K562 (cell line): ENCODE results near the gene HMCN1. TPM values are rescaled to one million over a fixed set of nuclear protein-coding genes. Genes with fewer than 3 reads are reported as not detected.
A peak's percentile ranks its signal among the peaks of the same experiment; 100 is the strongest.

ENCODE experiments used
- ATAC-seq: fragments of 200-7000 bp; cut with Tn5 transposase; 3 replicates; pipeline ENCODE4 v1.9.1; 2020; ENCODE audit warnings: moderate library complexity
- BruUV-seq: library from RNA; stranded (reverse); fragments of 400-500 nt; replicated peaks from 2 replicates; lab custom pipeline; 2021; lab: Mats Ljungman, UMichigan
- CTCF ChIA-PET: fragments of 300-600 bp; formaldehyde crosslinking; extraction: SDS; loops from one replicate; lab custom pipeline; 2021; ENCODE audit warnings: low intra/inter-chr PET ratio; lab: Yijun Ruan, JAX
- POLR2A ChIA-PET: fragments of 300-600, 350-650 bp; sonication (Branson Sonifier 250); formaldehyde crosslinking; extraction: SDS; loops from one replicate; lab custom pipeline; 2021; ENCODE audit warnings: antibody characterized with exemption, inconsistent platforms; lab: Yijun Ruan, JAX
- DNase-seq, 4 experiments: peaks; one replicate each; pipeline versions ENCODE4 v3.0.0 to v3.0.0-alpha.2; 2011 to 2018; ENCODE audit warnings: low spot score in 3 of 4, mixed read lengths in 3 of 4; ENCODE audit errors: extremely low read depth in 1 of 4
- FAIRE-seq: peaks from 2 replicates; lab custom pipeline; 2011; peaks lifted over from hg19 to GRCh38; lab: Jason Lieb, UNC
- H2AFZ ChIP-seq: 2 replicates; pipeline ENCODE4 v1.6.0; 2011; ENCODE audit warnings: low read depth, low read length, control low read depth, inconsistent platforms
- H3K27ac ChIP-seq: fragments of 200-600 bp; 3 replicates; pipeline ENCODE4 v1.8.0; 2011; ENCODE audit warnings: low read depth, mild to moderate bottlenecking, control low read depth, inconsistent platforms, low read length, moderate library complexity, mixed read lengths; ENCODE audit errors: extremely low read depth
- H3K27me3 ChIP-seq, 2 experiments: fragments of 300-600 bp in 1 of 2; 2 replicates in 1 of 2; 3 replicates in 1 of 2; pipeline versions ENCODE4 v1.6.0 to v1.8.0; 2011; ENCODE audit warnings: inconsistent platforms in 2 of 2, low read length in 2 of 2, mild to moderate bottlenecking in 1 of 2, mixed read lengths in 1 of 2, moderate library complexity in 1 of 2; ENCODE audit not compliant: control insufficient read depth in 2 of 2, insufficient read depth in 2 of 2
- H3K36me3 ChIP-seq: fragments of 300-600 bp; 3 replicates; pipeline ENCODE4 v1.8.0; 2011; ENCODE audit warnings: mild to moderate bottlenecking, low read length, inconsistent platforms; ENCODE audit not compliant: control insufficient read depth, insufficient read depth
- H3K4me1 ChIP-seq, 2 experiments: fragments of 200-600 bp in 1 of 2; replicated peaks in 1 of 2; 2 replicates in 1 of 2; 3 replicates in 1 of 2; pipeline versions ENCODE4 v1.5.1 to v1.8.0; 2011; ENCODE audit warnings: inconsistent platforms in 2 of 2, low read length in 2 of 2, mild to moderate bottlenecking in 1 of 2, mixed read lengths in 1 of 2, moderate library complexity in 1 of 2; ENCODE audit not compliant: control insufficient read depth in 2 of 2, insufficient read depth in 2 of 2
- H3K4me2 ChIP-seq: 2 replicates; pipeline ENCODE4 v1.6.1; 2011; ENCODE audit warnings: low read length, control low read depth, inconsistent platforms, mixed read lengths; ENCODE audit not compliant: insufficient read depth
- H3K4me3 ChIP-seq: fragments of 200-600 bp; sonication (generic), shearing (Covaris generic); 2 replicates; pipeline ENCODE4 v1.5.1; 2016; ENCODE audit warnings: control low read depth, inconsistent platforms
- H3K79me2 ChIP-seq: fragments of 200-600 bp; 3 replicates; pipeline ENCODE4 v1.8.0; 2011; ENCODE audit warnings: low read length, inconsistent platforms; ENCODE audit not compliant: control insufficient read depth, insufficient read depth
- H3K9ac ChIP-seq, 2 experiments: 2 replicates each; pipeline versions ENCODE4 v1.6.0 to v1.6.1; 2011; ENCODE audit warnings: low read depth in 2 of 2, low read length in 2 of 2, control low read depth in 1 of 2, inconsistent platforms in 1 of 2, mild to moderate bottlenecking in 1 of 2, mixed read lengths in 1 of 2; ENCODE audit not compliant: insufficient read depth in 1 of 2
- H3K9me1 ChIP-seq: one replicate; pipeline ENCODE4 v1.6.0; 2011; ENCODE audit warnings: inconsistent platforms, mild to moderate bottlenecking, low read length, moderate library complexity; ENCODE audit not compliant: control insufficient read depth, insufficient read depth
- H3K9me3 ChIP-seq: replicated peaks from 2 replicates; pipeline ENCODE4 v1.5.1; 2011; ENCODE audit warnings: low read depth, low read length, inconsistent platforms; ENCODE audit not compliant: control insufficient read depth, insufficient read depth
- H4K20me1 ChIP-seq: replicated peaks from 2 replicates; pipeline ENCODE4 v1.6.1; 2011; ENCODE audit warnings: low read length, inconsistent platforms, mixed read lengths; ENCODE audit not compliant: control insufficient read depth, insufficient read depth
- CBX3 ChIP-seq, 2 experiments: IDR thresholded peaks; 1 replicate in 1 of 2; 2 replicates in 1 of 2; pipeline ENCODE4 v1.6.1; 2012; ENCODE audit warnings: inconsistent platforms in 2 of 2, low read length in 2 of 2, borderline replicate concordance in 1 of 2, control low read depth in 1 of 2
- EWSR1 ChIP-seq: fragments of 450-650 bp; IDR thresholded peaks from 2 replicates; pipeline ENCODE4 v1.6.1; 2018; ENCODE audit warnings: borderline replicate concordance, mild to moderate bottlenecking, low read depth, moderate library complexity; ENCODE audit not compliant: partially characterized antibody
- FOS ChIP-seq: IDR thresholded peaks from 3 replicates; pipeline ENCODE4 v1.6.1; 2011; ENCODE audit not compliant: insufficient read length; ENCODE audit errors: extremely low read depth
- HNRNPK ChIP-seq: fragments of 200-400 bp; formaldehyde crosslinking; IDR thresholded peaks from one replicate; pipeline ENCODE4 v1.6.1; 2018; ENCODE audit warnings: mild to moderate bottlenecking, low read depth, low read length; ENCODE audit not compliant: poor library complexity, severe bottlenecking
- MTA1 ChIP-seq: fragments of 450-650 bp; IDR thresholded peaks from 2 replicates; pipeline ENCODE4 v1.6.1; 2017; ENCODE audit warnings: borderline replicate concordance
- NFIX ChIP-seq: fragments of 250-450 bp; sonication (Bioruptor Pico); IDR thresholded peaks from 2 replicates; pipeline ENCODE4 v1.4.0; 2020; ENCODE audit warnings: low read depth, mild to moderate bottlenecking, moderate library complexity
- PTTG1 ChIP-seq: fragments of 450-650 bp; IDR thresholded peaks from 2 replicates; pipeline ENCODE4 v1.6.1; 2016; ENCODE audit warnings: low read depth, mild to moderate bottlenecking, missing genetic modification characterization, missing compliant biosample characterization
- STAT5B ChIP-seq: fragments of 250-450 bp; sonication (Bioruptor Pico); IDR thresholded peaks from 2 replicates; pipeline ENCODE4 v1.8.0; 2021; ENCODE audit warnings: mild to moderate bottlenecking, inconsistent platforms
- SUPT5H ChIP-seq: fragments of 450-650 bp; IDR thresholded peaks from 2 replicates; pipeline ENCODE4 v1.6.1; 2016
- TEAD1 ChIP-seq, 2 experiments: fragments of 450-650 bp in 1 of 2; sonication (generic) in 1 of 2; formaldehyde crosslinking; IDR thresholded peaks; 2 replicates each; pipeline versions ENCODE4 v1.4.0 to v1.8.0; 2020 to 2022; ENCODE audit warnings: mild to moderate bottlenecking in 2 of 2, missing genetic modification reagents in 1 of 2
- ZBED1 ChIP-seq: IDR thresholded peaks from 2 replicates; pipeline ENCODE4 v1.6.1; 2014
- ZNF12 ChIP-seq: sonication (generic); formaldehyde crosslinking; IDR thresholded peaks from 2 replicates; pipeline ENCODE4 v1.4.0; 2020; ENCODE audit warnings: mild to moderate bottlenecking, missing genetic modification reagents
- ZNF444 ChIP-seq: fragments of 250-450 bp; sonication (Bioruptor Pico); IDR thresholded peaks from 2 replicates; pipeline ENCODE4 v1.4.0; 2020; ENCODE audit warnings: mild to moderate bottlenecking, moderate library complexity
- in situ Hi-C: fragments of 300-500 bp; cut with MboI; formaldehyde crosslinking; loops from 4 replicates; pipeline ENCODE4 v1.15.0; 2018; ENCODE audit warnings: inconsistent platforms, mixed read lengths
- intact Hi-C: fragments of 100-400 bp; cut with micrococcal nuclease; formaldehyde crosslinking; loops from 2 replicates; pipeline ENCODE4 v1.14.2; 2022
- polyA plus RNA-seq, 8 experiments: library from polyadenylated mRNA; depleted of rRNA in 4 of 8; stranded (reverse) in 5 of 8; unstranded in 3 of 8; fragments of >200 nt; fragmentation: Nextera tagmentation in 2 of 8; fragmentation: Illumina TruSeq in 1 of 8; extraction: Ambion mirVana in 2 of 8; extraction: Trizol in 1 of 8; gene quantifications; 2 replicates each; pipeline versions ENCODE4 v1.2.1 to v1.2.3, GENCODE V29; 2011 to 2014; ENCODE audit warnings: inconsistent platforms in 1 of 8, missing spikeins in 1 of 8
- total RNA-seq, 7 experiments: library from RNA; depleted of rRNA in 6 of 7; stranded (reverse); fragments of >200 nt in 6 of 7; fragmentation: Illumina TruSeq in 2 of 7; extraction: Trizol in 2 of 7; gene quantifications; 2 replicates each; pipeline versions ENCODE4 v1.2.1 to v1.2.3, GENCODE V29; 2011 to 2021; ENCODE audit warnings: low replicate concordance in 1 of 7
- TF ChIP-seq, protein P1 (sequence below): fragments of 250-450 bp; sonication (Bioruptor Pico); IDR thresholded peaks from 2 replicates; pipeline ENCODE4 v1.5.0; 2021
- TF ChIP-seq, protein P2 (sequence below): fragments of 250-450 bp; sonication (Bioruptor Pico); IDR thresholded peaks from 2 replicates; pipeline ENCODE4 v1.8.0; 2022; ENCODE audit warnings: inconsistent platforms, mild to moderate bottlenecking, moderate library complexity, borderline replicate concordance

Gene HMCN1
- total and polyA plus RNA-seq, 9 of the 15 experiments (the other 6 are each of a cell fraction or from before 2014, with no cell fraction given) = 0.07 to 0.36 (median 0.21) TPM

DNA sequence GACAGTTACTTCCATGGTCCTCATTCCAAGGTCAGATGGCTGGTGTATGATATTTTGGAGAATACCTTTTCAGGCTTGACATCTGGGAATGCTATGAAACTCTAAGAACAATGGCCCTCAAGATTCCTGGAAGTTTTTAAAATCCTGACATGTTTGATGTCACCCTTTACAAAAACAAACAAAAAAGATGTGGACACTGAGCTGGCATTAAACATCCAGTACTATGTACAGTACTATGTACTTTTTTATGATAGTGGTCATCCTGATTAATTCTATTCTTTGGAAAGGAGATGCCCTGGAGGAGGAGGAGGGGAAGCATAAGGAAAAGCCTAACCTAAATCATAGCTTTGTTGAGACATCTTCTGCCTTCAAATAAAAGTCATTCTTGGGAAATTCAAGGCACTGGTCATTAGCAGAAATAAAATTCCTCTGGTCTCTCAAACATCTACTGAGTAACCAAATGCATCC, 235.4 kb downstream of the HMCN1 start:
- no TSS peak for BruUV-seq
- in situ Hi-C loops = no loop called here

More for the DNA sequence above, 235.4 kb downstream of the HMCN1 start:
- Histone ChIP-seq H3K9me3 (no peaks in the 10 kb centered on the region), H4K20me1 (no peaks in the 10 kb centered on the region), H3K4me1 (no peaks in the 10 kb centered on the region), H3K4me2 (no peak overlapping the region), H3K36me3 (no peaks in the 10 kb centered on the region), H3K27ac (no peak overlapping the region), H2AFZ (peak overlapping the region; percentile 35; the same call in 1 of the 2 replicates), H3K79me2 (no peaks in the 10 kb centered on the region), H3K9me1 (no peaks in the 10 kb centered on the region), H3K27me3 (no peaks in the 10 kb centered on the region), H3K4me3 (no peak overlapping the region), H3K9ac (no peak overlapping the region)
- no peak for TF ChIP-seq PTTG1 (tag)
- TF ChIP-seq, protein P1, sequence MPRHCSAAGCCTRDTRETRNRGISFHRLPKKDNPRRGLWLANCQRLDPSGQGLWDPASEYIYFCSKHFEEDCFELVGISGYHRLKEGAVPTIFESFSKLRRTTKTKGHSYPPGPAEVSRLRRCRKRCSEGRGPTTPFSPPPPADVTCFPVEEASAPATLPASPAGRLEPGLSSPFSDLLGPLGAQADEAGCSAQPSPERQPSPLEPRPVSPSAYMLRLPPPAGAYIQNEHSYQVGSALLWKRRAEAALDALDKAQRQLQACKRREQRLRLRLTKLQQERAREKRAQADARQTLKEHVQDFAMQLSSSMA (CRISPR knock-in tag) = no peak
- no peak for TF ChIP-seq TEAD1 (CRISPR knock-in tag; IDR thresholded peaks at IDR 0.05)
- TF ChIP-seq EWSR1 = no peak
- no peak for TF ChIP-seq NFIX
- no peak for TF ChIP-seq STAT5B
- TF ChIP-seq ZBED1 = no peak
- TF ChIP-seq MTA1 = no peak
- TF ChIP-seq ZNF444 (CRISPR knock-in tag) = no peak
- no peak for TF ChIP-seq CBX3 (IDR thresholded peaks at IDR 0.05; ENCODE audit: borderline replicate concordance in 1 of 2, low read length in 2 of 2)
- TF ChIP-seq SUPT5H = no peak
- TF ChIP-seq, protein P2, sequence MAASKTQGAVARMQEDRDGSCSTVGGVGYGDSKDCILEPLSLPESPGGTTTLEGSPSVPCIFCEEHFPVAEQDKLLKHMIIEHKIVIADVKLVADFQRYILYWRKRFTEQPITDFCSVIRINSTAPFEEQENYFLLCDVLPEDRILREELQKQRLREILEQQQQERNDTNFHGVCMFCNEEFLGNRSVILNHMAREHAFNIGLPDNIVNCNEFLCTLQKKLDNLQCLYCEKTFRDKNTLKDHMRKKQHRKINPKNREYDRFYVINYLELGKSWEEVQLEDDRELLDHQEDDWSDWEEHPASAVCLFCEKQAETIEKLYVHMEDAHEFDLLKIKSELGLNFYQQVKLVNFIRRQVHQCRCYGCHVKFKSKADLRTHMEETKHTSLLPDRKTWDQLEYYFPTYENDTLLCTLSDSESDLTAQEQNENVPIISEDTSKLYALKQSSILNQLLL (CRISPR knock-in tag) = no peak
- TF ChIP-seq ZNF12 (CRISPR knock-in tag) = no peak
- TF ChIP-seq HNRNPK = no peak
- no peak for TF ChIP-seq FOS
- CTCF ChIA-PET = no interaction called here
- DNase-seq = no peak
- POLR2A ChIA-PET = interaction anchor here (1.6 kb wide), 1 partner anchor 9 kb away, joined by 7 read pairs; no protein-coding TSS in a partner anchor
- no peak for ATAC-seq
- no peak for FAIRE-seq
- intact Hi-C loops = no loop called here
